Activated naive CD4-positive, alpha-beta T cell treated with anti-CD3 and anti-CD28 coated beads, Interleukin-2, amount 50 U/mL, for 16 hours (primary cell): ENCODE results near the gene PLEKHG5.
"Not testable (repeated sequence)": the region's sequence is repeated elsewhere in the genome, so short reads cannot be mapped to it uniquely, and the experiment has no call there.

Experiments
- DNase-seq: peaks from one replicate; pipeline ENCODE4 v3.0.0-alpha.2; 2020

PLEKHG5 gene

DNA sequence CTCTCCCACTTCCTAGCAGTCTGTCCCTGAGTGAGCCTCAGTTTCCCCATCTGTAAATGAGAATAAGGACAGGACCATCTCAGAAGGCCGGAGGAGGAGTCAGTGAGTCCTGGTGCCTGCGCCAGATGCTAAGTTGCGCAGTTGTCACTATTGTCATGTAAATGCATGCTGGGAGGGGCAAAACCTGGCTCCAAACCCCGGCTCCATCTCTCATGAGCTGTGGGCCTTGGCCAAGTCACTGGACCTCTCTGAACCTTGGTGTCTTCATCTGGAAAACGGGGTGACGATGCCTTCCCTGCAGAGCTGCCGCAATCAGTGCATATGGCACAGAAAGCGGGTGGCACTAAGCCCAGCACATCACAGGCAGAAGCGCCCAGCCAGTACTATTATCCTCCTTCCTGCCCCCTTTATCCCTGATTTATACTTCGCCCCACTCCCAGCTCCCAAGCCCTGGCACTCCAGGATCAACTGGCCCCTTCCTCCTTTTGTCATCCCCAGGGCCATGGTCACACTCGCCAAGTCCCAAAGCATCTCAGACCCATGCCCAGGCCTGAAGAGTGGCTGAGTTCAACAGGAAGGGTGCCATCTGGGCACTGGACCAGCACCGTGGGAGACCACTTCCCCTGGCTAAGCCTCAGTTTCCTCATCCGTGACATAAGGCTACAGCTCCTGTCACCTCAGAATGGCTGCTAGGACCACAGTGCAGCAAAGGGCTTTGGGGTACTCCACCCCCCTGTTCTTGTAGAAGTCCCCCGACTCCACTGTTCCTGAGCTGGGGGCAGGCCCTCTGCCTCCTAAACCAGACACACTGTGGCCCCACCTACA lies 4.3 kb upstream of the PLEKHG5 start:
- no peak for DNase-seq

DNA sequence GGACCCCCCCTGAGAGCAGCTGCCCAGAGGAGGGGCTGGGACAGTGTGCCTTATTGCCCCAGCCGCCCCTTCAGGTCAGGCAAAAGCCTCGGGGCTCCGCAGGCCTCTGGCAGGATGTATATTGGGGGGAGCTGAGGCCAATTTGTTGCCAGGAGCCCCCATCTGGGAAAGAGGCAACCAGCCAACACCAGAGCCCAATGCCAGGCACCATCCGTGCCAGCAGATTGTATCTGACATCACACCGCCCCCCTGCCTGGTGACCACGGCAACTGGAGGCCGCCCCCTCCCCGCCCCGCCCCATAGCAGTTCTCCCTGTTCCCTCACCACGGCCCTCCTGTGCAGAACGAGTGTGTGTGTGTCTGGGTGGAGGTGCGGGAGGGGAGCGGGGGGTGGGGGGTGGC lies 3.6 kb upstream of the PLEKHG5 start:
- no peak for DNase-seq

DNA sequence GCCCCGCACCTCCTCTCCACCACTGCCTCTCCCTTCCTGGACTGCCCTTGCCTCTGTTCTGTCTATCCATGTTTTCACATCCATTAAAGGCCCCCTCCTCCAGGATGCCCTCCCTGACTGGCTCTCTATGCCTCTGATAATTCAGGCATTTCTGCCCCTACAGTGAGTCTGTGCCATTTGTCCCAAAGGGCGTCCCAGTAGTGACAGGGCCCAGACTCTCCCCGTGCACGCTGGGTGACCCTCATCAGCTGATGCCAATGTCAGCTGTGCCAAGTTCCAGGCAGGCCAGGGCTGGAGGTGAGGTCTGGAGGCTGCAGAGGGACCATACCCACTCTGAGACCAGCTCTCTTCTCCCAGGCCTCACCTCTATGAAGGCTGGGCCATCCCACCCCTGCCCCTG lies 3.2 kb upstream of the PLEKHG5 start:
- DNase-seq = no peak

DNA sequence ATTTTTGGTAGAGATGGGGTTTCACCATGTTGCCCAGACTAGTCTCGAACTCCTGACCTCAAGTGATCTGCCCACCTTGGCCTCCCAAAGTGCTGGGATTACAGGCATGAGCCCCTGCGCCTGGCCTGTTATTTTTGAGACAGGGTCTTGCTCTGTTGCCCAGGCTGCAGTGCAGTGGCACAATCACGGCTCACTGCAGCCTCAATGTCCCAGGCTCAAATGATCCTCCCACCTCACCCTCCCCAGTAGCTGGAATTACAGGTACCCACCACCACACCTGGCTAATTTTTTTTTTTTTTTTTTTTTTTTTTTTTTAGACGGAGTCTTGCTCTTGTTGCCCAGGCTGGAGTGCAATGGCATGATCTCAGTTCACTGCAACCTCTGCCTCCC lies 2.4 kb upstream of the PLEKHG5 start:
- not testable (repeated sequence) for DNase-seq

DNA sequence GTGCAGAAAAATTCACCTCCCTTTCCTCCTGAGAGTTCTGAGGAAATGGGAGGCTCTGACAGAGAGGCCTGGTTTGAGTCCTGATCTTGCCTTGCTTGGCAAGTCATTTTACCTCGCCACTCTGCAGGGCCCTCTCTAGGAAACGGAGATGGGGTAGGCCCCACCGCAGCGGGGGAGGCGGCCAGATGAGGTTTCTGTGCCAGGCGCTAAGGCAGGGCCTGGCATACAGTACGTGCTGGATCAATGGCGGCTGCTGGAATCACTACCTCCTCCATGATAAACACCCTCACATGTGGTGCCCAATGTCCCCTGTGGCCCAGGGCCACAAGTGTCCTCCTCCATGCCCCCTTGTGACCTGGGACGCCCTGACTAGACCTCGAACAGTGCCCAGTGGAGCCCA lies 499 bp upstream of the PLEKHG5 start:
- DNase-seq = no peak

DNA sequence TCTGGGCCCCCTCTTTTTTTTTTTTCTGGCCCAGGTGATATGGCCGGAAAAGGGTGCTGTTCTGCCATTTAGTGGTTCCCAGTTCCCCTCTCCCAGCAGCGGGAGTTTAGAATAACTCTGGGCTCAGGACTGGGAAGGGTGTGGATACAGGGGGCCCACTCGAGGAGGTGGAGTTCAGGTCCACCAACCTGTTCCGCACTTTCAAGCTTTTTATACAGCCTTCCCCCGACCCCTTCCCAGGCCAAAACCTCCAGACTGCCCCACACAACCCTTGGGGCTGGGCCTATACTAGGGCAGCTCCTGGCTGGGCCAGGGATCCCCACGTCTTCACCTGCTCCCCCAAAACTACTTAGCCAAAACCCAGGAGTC lies 402 bp downstream of the PLEKHG5 start:
- no peak for DNase-seq

DNA sequence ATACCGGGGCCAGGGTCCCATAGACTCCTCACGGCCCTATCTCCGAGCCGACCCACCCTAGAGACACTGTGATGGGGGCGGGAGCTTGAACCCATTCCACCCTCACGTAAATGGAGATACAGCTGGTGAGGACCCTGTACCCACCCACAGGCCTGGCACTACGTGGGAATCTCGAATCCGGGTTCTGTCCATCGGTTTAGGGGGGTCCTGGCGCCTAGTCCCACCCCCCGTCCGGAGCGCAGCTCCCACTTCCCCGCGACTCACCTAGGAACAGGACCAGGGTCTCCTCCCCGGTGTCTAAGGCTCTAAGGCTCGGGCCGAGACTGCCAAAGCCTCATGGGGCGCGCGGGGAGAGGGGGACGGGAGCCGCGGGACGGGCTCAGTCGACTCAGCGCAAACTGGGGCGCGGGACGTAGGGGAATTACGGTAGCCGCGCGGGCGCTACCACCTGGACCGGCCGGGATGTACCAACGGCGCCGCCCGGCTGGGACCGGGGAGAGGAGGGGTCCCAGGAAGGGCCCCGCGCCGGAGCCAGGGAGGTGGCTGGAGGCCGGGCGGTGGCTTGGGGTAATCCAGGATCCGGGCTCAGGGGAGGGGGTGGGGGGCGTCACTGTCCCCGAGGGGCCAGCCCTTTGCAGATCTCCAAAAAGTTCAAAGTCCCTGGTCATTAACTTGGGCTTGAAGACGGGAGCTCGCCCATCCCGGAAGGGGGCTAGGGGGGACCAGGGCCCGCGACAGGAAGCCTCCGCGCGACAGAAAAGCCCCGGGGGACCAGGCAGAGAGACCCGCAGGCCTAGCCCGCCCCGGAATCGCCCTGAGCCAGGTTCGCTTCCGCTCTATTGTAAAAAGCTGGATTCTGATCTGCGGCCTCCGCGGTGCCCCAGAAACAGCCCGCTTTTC lies 1.0 kb downstream of the PLEKHG5 start:
- peak; percentile 63 for DNase-seq

DNA sequence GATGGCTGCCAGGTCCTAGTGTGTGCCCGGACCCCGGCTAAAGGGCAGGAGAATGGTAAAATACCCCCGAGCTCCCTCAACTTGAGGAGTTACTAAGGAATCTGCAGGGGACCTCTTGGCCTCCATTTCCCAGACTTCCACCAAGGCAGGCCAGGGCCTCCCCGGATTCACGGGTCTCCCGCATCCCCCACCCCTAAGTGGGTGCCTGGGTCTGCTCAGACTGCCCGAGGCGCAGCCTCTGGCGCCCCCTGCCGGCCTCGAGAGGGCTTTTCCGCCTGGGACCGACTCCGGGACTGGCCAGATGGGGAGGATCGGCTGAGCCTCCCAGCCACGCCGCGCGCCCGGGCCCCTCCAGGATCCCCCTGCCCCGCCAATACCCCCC lies 1.7 kb downstream of the PLEKHG5 start:
- peak; percentile 78 for DNase-seq

DNA sequence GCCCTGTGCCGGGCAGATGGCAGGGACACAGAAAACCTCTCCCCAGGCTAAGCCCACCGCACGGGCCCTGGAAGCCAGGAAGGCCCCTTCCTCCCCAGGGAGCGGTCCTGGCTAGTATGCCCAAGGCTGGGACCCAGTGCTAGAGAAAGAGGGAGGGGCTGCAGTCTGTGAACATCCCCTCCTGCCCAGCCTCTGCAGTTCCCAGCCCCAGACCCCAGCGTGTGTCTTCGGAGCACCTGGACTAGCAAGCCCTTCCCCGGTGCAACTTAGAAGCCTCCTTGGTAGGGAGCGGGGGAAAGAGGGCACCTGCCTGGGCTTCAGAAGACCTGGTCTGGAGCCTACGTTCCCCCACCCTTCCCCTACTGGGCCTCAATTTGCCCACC lies 2.1 kb downstream of the PLEKHG5 start:
- DNase-seq = no peak

DNA sequence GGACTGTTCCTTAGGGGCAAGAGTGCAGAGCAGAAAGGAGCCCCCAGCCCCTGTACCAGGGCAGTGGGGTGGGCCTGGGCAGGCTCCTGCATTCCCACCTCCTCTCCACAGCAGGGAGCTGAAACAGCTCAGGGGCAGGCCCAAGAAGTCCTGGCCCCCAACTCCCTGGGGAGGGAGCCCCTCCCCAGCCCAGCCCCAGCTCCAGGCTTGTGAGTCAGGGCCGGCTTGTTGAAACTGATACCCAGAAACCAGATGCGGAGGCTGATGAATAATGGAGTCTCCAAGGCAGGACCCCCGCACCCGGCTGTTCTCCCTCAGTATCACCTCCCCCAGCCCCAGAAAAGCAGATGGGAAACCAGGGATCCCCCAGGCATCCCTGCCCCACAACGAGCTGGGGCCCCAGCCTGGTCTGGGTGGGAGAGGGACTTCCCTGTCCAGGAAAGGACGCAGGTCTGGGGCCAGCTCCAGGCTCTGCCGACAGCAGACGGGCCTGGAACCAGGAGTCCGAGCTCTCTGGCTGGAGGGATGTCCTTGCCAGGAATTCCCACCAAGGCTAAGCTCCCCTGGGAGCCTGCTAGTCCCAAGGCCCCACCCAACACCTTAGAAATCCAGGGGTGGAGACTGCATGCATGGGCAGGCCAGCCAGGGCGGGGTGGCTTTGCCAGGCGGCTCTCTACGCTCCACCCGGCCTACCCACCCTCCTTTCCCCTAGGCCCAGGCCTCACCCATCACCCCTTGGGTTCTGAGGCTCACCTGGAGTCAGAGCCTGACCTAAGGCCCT lies 2.7 kb downstream of the PLEKHG5 start:
- DNase-seq = no peak

DNA sequence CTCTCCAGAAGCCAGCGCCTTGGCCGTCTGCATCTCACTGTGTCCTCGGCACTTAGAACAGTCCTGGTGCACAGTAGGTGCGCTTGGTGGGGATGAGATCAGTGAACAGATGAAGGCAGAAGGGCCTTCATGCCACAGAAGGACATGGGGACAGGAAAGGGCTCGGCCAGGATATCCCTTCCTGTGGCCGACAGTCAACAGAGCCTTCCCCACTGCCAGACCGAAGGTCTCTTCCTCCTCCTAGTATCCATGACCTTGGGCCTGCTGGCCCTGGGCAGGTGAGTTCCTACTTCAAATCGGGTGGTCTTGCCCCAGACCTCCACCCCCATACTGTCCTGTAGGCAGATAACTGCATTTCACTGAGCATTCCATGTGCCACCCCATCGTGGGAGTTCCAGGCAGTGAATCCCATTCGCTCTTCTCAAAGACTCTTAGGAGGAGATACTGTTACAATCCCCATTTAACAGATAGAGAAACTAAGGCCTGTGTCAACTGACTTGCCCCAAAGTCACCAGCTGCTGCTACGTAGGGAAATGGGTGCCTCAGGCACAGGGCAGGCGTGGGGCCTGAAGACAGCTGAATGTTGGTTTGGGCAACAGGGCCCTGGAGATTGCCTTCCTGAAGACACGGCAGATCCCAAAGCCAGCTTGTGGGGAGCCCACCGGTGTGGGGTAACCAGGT lies 3.5 kb downstream of the PLEKHG5 start:
- DNase-seq = no peak

DNA sequence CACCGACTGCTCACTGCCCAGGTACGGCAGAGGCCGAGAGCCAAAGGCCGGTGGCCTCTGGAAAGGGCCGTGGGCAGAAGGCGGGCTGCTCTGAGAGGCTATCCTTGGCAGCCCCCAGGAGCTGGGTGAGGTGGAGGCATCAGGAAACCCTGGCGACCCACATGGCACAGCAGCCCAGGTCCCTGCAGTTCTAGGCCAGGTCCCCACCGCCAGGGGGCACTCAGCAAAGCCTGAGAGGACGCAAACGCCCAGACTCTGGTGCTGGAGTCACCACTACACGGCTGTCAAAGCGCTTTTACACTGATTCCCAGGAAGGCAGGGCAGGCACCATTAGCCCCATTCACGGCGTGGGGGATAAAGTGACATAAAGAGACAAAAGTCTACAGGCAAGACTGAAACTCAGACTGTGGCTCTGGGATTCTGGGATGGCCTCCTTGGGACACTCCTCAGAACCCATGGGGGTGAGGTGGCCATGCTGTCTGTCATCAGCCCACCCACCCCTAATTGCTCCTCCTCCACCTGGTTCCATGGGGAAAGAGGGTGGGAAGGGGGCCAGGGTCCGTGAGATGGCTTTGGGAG lies 4.9 kb downstream of the PLEKHG5 start:
- peak; percentile 90 for DNase-seq

DNA sequence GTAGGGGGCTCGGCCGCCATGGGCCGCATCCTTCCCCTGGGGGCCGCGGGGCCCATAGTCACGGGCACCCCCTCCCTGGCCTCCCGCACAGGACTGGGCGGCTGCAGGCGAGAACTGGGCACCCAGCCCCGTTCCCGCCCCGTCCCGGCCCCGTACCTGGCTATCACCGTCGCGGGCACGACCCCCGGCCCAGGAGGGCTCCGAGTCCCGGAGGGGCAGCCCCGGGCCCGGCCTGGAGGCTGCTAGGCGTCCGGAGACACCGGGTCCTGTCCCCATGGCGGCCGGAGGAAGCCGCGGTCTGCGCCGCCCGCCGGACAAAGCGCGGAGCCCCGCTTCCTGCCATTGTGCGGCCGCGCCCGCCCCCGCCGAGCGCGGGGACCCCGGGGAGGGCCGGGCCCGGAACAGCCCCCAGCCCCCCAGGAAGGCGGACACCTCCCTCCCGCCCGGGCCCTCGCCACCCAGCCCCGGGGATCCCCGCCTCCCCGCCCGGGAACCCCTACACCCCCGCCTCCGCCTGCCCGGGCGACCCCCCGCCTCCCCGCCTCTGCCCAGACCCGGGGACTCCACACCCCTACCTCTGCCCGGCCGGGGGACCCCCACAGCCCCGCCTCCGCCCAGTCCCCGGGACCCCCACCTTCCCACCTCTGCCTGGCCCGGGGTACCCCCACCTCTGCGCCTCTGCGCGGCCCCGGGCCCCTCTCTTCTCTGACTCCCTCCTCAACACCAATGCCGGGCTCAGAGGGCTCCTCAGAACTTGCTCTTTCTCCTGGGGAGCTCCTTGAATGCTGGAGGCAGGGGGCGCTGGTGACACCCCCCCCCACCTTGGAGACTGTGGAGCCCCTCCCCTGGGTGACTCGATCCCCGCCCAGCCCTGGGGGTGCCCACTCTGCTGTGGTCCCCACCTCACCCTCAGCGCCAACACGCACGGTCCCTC lies 6.0 kb downstream of the PLEKHG5 start:
- no peak for DNase-seq

DNA sequence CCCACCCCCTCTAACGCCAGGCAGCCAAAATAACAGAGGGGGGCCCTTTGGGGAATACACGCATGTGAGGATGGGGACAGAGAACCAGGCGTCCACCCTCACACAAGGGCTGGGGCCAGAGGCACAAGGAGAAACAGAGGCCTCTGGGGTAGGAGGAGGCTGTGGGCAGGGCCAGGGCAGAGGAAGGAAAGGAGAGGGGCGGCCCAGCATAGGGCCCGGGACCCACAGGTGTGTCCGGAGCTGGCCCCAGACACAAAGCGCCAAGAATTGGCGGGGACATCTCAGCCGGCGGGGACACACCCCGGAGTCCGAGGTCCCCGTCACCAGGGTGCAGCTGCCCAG lies 6.7 kb downstream of the PLEKHG5 start:
- DNase-seq = no peak

DNA sequence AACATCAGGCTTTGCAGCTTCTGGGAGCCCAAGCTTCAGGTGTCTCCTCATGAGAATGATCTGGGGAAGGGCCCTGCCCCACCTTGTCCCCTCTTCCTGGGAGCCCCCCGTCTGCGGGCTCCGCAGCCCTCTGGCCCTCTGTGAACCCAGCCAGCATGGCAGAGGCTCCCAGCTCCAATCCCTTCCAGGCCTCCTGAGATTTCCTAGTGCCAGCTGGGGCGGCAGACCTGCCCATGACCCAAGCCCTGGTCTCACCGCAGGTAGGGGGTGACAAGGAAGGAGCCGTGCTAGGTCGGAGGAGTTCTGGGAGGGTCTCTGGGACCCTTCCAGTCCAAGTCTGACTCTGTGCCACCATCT lies 7.7 kb downstream of the PLEKHG5 start:
- no peak for DNase-seq

DNA sequence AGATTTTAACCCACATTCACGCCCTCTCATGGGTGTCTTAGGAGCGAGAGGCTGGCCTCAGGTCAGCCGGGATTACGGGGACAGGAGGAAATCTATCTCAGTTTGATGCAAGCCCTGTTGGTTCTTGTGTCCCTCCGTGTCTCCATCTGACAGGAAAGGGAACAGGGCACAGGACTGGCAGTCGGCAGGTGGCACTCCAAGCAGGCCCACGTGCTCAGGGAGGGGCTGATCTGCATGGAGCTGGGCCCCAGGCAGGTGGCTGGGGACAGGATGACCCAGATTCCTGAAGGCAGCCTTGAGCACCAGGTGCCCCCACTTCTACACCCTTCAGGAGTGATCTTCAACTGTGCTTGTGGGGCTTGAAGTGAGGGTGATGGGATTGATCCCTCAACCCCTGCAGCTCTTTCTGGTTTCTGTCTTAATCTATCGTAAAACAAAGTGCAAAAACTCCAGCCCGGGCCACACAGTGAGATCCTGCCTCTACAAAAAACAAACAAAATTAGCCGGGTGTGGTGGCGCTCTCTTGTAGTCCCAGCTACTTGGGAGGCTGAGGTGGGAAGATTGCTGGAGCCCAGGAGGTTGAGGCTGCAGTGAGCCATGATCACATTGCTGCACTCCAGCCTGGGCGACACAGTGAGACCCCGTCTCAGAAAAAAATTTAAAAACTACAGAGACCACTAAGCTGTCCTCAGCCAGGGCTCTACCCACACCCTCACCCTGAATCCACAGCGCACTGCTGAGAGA lies 8.3 kb downstream of the PLEKHG5 start:
- DNase-seq = no peak

DNA sequence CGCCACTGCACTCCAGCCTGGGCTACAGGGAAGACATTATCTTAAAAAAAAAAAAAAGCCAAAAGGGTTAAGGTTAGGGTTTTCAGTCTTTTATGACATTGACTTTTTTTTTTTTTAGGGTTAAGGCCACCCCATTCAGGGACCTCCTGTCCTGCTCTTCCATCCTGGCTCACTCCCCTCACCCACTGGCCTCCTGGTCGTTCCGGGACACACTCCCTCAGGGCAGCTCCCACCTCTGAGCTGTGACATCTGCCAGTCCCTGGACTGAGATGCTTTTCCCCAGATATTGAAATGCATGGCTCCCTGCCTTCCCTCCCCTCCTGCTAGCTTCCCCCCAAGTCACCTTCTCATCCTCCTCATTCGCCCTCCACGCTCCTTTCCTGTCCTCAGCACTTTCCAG lies 9.6 kb downstream of the PLEKHG5 start:
- no peak for DNase-seq

DNA sequence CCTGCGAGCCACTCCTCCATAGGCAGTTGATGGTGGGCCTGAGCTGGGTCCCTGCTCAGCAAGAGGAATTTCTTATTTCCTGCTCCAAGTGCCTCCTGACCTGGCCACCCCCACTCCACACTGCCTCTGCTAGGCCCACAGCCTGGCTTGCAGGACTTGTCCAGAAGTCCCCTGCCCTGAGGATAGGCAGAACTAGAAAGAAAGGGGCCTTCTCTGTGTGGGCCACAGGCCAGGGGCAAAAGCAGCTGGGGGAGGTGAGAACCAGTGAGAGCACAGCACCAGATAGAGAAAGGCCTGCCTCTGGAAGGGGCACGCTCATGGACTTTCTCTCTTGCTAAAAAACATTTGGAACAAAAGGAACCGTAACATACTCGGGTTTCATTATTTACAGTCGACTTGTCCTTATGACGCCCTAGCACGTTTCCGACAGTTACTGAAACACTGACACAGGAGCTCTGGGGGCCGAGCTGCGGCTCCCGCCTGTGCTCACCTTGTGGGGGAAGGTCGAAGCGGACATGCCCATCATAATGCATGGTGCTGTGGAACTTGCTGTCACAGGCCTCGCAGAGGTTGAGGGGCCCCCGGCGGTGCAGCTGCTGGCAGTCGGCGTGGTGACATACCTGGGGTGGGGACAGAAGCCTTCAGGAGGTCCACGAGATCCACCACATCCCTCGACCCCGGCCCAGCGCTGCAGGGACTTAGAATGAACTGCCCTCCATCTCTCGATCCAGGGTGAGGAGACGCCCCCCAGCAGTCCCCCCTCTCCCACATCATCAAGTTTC lies 14.2 kb downstream of the PLEKHG5 start:
- DNase-seq = no peak

DNA sequence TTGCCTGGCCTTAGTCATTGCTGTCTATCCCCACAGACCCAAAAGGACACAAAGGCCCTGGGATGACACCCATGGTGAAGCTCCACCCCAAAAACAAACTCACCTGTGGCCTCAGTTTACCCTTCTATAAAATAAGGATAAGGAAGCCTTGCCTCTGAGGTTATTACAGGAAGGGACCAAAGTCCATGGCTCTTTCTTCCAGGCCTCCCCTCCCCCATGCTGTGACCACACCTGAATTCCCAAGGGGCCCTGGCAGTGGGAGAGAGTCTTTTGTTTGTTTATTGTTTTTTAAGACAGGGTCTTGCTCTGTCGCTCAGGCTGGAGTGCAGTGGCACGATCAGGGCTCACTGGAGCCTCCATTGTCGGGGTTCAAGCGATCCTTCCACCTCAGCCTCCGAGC lies 15.0 kb downstream of the PLEKHG5 start:
- no peak for DNase-seq
